GM10847 (cell line): ENCODE data around the gene SRSF8.
A peak's percentile ranks its signal among the peaks of the same experiment; 100 is the strongest.

Source experiments
- POLR2A ChIP-seq: IDR thresholded peaks from 2 replicates; pipeline ENCODE4 v1.6.1; 2011; ENCODE audit not compliant: insufficient read length; ENCODE audit errors: extremely low read depth

The SRSF8 gene

DNA sequence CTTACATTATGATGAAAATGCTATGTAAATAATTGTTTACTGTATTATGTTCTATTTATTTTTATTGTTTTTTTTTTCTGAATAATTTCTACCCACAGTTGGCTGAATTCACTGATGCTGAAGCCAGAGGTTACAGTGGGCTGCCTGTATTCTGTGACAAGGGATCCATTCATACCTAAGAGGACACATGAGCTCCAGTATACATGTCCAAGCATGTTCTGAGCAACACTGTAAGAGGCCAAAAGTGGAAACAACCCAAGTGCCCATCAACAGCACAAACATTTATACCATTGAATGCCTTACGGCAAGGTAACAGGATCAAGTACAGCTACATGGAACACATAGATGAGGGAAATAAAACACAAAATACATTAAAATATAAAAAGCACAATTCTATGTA, 1.4 kb upstream of the SRSF8 start:
- no peak for TF ChIP-seq POLR2A

DNA sequence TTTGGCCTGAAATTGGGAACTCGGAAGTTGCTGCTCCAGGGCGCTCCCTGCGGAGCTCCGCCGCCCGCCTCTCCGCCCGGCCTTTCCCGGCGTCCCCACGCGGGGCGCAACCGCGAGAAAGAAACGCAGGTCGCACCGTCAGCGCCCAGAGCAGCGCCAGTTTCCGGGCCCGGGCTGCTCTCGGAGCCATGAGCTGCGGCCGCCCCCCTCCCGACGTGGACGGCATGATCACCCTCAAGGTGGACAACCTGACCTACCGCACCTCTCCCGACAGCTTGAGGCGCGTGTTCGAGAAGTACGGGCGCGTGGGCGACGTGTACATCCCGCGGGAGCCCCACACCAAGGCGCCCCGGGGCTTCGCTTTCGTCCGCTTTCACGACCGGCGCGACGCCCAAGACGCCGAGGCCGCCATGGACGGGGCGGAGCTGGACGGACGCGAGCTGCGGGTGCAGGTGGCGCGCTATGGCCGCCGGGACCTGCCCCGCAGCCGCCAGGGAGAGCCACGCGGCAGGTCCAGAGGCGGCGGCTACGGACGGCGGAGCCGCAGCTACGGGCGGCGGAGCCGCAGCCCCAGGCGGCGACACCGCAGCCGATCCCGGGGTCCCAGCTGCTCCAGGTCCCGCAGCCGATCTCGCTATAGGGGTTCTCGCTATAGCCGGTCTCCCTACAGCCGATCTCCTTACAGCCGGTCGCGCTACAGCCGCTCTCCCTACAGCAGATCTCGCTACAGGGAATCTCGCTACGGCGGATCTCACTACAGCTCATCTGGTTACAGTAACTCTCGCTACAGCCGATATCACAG, 521 bp downstream of the SRSF8 start:
- peak; percentile 66 for TF ChIP-seq POLR2A

DNA sequence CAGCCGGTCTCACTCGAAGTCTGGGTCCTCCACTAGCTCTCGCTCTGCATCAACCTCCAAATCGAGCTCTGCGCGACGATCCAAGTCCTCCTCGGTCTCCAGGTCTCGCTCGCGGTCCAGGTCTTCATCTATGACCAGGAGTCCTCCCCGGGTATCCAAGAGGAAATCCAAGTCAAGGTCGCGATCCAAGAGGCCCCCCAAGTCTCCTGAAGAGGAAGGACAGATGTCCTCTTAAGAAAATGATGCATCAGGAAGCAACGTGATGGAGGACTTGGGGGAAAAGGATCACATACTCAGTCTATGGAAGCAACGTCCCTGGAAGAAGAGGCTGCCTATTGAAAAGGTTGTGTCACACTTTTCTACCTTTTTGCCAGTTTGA, 1.1 kb downstream of the SRSF8 start:
- no peak for TF ChIP-seq POLR2A

DNA sequence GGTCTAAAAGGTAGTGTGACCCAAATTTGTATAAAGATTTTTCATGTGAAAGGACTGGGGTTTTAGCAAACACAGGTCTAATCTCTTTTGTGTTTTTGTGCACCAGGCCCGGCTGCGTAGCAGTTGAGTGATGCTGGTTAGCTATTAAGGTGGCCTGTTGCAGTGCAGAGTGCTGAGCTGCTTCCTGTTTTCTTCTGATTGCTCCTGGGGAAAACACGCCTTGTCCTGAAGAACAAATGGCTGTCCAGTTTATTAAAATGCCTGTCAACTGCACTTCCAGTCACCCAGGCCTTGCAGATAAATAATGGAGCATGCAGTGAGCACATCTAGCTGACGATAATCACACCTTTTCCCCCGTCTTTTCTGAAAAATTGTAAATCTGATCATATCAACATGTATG, 1.8 kb downstream of the SRSF8 start:
- TF ChIP-seq POLR2A, result peak; percentile 17

DNA sequence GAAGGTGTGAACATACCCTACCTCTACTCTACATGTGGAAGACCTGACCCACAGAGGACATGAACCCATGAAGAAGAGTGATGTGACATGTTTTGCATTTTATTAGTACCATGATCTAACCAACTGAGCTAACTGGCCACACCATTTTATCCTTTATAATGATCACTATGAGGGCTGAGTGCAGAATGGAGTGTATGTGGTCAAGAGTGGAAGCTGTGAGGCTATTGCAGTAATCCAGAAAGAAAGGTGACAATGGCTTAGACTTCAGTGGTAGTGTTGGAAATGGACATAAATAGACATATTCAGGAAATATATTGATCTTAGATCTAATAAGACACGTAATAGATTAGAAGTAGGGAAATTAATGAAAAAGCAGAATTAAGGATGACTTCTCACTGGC, 3.8 kb downstream of the SRSF8 start:
- TF ChIP-seq POLR2A, result no peak

DNA sequence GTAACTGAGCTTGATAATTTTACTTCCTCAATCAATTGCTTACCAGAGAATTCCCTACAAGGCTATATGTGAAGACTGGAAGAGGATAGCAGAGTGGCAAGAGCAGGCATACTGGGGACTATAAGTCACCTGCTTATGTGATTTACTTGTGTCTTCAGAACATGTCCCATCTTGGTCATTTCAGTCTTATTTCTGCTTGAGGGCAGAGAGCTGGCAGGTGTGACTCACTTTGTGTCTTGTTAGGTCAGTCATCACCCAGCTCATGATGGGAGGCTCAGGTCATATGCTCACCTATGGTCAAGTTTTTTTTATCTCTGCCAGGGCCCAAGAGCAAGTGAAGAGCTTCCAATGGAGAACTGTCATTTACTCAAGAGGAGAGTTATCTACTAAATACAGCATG, 6.2 kb downstream of the SRSF8 start:
- no peak for TF ChIP-seq POLR2A

DNA sequence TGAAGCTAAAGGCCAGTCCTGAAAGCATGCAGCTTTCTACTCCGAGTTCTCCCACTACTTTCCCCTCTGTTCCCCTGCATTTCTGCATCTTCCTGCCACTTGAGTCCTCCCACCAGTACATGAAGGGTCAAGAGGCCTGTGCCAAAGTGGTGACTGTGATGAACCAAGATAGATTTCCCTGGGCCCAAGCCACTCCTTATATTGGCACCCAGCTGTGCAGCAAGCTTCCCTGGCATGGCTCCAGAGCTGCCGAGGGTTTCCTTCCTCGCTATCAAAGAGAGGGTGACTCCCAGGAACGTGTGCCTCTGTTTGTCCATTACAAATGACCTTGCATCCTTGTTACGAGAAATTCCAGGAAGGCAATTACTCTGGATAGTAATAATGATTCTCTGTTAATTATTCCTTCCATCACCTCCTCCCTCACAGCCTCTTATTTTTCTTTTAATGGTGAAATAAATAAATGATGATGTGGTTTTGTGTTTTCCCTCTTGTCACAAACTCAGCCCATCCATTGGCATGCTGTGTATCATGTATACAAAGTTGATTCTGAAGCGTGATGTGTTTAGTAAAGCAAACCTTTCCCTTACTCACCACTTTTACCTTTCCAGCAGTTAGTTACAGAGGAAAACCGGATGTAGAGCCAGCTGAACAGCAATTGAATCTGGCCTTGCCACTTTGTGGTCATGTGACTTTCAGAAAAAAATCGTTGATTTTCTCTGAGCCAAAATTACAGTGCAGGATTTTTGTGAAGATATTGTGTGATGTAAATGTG, 8.3 kb downstream of the SRSF8 start:
- TF ChIP-seq POLR2A, result no peak

DNA sequence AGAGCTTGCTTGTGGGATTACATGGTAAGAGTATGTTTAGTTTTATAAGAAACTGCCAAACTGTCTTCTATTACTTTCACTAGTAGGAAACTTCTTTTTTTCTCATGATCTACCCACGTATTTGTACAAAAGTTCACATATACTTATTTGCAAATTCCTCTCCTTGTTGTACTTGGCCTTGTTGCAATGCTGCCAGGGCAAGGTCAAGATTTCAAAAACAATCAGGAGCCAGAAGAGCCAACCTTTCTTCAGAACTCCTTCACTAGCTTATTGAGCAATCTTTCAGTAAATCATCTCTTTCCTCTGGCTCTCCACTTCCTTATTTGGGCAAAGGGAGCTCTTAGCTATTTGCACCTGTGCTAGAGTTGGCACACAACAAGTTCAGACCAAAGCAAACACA, 9.7 kb downstream of the SRSF8 start:
- TF ChIP-seq POLR2A, result no peak

DNA sequence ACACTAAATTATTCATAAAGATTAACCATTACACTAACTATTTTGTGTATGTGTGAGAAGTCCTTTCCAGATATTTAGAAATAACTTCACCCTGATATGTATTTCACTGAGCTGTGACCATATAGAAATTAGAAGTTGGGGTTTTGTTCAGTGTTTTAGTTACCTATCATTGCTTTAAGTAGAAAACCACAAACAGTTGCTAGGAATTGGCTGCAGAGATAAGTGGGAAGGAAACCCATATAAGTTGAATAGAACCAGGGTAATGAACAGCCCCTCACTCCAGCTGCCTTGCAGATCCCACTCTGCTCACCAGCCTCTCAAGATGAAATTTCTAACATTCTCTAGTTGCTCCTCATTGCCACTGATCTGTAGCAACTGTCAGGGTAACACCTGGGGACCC, 10.3 kb downstream of the SRSF8 start:
- no peak for TF ChIP-seq POLR2A

DNA sequence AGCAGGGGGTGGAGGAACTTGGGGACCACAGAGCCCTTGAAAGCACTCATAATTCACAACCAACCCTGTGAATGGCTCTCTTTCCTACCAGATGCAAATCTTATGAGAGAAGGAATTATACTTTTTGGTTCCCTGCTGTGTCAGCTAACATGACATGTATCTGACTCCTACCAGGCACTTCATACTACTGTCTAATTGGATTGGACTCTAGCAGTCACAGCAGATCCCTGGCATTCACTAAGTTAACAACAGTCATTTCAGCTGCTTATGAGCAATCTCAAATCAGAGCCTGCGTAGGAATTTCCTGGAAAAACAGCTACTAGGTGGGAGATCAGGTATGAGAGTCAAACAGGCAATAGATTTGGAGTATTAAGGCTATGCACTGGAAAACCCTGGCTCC, 11.8 kb downstream of the SRSF8 start:
- TF ChIP-seq POLR2A, result no peak

DNA sequence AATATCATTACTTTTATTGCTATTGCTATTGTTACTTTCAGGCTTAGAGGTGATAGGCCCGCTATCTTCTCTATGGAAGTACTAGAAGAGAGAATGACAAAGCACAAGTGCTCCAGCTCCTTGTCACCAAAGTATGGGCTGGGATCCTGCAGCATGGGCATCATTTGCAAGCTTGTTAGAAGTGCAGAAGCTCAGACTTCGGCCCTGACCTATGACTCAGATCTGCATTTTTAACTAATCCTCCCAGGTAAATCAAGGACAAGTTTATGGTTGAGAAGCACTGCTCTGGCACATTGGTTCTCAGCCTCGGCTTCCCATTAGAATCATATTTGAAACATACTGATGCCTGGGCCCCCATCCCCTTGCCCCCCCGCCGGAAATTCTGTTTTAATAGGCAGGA, 14.3 kb downstream of the SRSF8 start:
- TF ChIP-seq POLR2A, result no peak

DNA sequence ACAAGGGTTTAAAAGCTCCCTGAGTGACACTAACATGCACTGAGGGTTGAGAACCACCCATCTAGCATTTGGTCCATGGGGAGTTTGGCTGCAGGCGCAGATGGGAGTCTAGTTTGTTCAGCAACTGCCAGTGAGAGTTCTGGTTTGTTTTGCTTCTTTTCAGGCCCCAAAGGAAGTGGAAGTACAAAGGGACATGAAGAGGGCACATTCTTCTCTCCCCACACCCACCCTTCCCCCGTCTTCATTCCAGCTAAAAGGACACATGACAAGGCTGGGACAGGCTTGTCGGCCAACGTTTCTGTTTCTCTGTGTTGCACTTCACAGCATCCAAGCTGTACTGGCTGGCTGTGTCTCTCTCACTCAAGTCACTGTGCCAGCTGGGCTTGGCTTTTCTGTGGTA, 14.7 kb downstream of the SRSF8 start:
- no peak for TF ChIP-seq POLR2A

DNA sequence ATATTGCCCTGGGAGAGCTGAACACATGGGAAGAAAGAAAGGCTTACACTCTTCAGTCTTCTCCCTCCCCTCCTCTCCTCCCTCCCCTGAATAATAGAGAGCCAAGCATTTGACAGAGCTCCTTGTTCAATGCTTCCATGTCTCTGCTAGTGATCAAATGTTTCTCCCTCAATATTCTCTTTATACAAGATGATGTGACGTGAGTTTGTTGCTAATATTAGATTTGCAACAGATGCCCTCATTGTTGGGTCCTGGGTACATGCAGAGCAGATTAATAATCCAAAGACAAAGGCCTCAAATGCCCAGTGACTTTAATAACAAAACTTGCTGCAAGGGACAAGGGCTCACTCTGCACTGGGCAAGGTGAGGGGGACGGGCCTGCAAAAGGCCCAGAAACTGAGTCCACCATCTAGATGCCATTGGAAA, 15.9 kb downstream of the SRSF8 start:
- TF ChIP-seq POLR2A, result no peak

DNA sequence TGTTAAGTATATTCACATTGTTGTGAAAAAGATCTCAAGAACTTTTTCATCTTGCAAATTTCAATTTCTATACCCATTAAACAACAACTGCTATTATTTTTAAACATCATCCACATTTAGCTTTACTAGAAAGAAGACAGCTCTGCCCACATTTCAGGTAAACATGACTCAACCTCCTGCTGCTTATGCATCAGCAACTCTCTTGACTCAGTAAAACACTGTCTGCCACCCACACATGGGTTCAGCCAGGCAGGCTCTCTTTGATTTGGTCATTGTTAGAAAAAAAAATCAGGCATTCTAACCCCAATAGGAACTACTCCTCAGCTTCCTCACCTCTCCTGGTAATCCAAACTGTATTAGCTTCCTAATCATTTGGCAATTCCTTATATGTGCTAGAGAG, 17.8 kb downstream of the SRSF8 start:
- TF ChIP-seq POLR2A, result no peak

DNA sequence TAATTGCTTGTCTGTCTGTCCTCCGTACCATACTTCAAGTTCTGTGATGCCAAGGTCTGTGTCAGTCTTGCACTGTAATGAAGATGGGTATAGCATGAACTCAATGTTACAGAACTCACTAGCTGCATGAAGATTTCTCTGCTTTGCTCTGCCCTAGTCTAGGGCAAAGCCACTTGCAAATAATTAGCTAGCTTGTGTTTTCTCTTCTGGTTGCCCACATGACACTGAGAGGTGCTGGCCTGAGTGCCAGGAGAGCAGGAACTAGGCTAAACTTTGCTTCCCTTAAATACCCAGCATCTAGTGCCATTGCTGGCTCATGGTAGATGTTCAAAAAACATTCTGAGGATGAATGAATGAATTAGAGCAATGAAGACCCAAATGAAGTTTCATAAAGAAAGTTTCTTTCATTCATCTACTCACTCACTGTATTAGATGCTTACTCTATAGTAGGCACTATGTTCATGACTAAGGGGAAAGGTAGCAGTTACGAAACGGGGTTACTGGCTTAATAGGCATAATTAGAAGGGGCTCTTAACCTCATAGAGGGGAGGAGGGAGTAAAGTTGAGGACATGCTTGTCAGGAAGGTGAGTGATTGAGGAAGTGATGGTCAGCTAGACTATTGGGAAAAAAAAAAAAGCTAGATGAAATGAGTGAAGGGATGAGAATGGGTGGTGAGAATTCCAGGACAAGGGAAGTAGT, 18.5 kb downstream of the SRSF8 start:
- TF ChIP-seq POLR2A, result no peak

DNA sequence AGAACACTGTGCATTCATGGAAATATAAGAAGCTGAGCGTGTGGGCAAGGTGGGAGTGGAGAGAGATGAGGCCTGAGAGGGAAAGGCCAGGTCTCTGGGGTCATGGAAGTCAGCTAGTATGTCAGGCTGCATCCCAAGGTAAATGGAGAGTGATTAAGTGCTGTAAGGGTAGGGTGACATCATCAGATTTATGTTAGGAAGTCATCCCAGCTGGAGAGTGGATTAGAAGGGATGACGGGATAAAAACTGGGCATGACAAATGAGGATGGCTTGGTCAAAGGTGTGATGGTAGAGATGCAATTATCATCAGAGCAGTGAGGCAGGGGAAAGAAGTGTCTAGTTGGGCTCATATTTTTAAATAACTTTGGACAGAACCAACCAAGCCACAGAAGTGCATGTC, 19.4 kb downstream of the SRSF8 start:
- TF ChIP-seq POLR2A, result no peak
